ENCODE data around the gene KLHL7. TPM values are rescaled to one million over a fixed set of nuclear protein-coding genes. Genes with fewer than 3 reads are reported as not detected.

Gene KLHL7
- polyA plus RNA-seq = 21.0 TPM

- H3K9me3 Mint-ChIP-seq = peaks cover 0 to 4% (median 0%) of the 10 kb centered on the region in 3 donors
- no peaks in the 10 kb centered on the region for H3K27me3 Mint-ChIP-seq
- peak within 1 kb of the TSS; percentile 97 to 100 (median 99) for H3K4me3 Mint-ChIP-seq
- H3K4me1 Mint-ChIP-seq = peaks cover 18 to 34% (median 32%) of the 10 kb centered on the region in 3 donors
- H3K36me3 Mint-ChIP-seq = peaks cover 2% of the 10 kb centered on the region
- H3K27ac Mint-ChIP-seq = peak within 1 kb of the TSS; percentile 93 to 97 (median 96)
Observed at GRCh38 chr7:23105644-23106056, at the start of gene KLHL7. TSS of gene KLHL7 (plus strand) at chr7:23105785. CDS start at chr7:23106027, 242 bp downstream.

- no peak overlapping the region for H3K27ac Mint-ChIP-seq
- peaks cover 0 to 1% (median 0%) of the 10 kb centered on the region in 3 donors for H3K4me1 Mint-ChIP-seq
- no peaks in the 10 kb centered on the region for H3K36me3 Mint-ChIP-seq
- H3K9me3 Mint-ChIP-seq = no peaks in the 10 kb centered on the region
- H3K4me3 Mint-ChIP-seq = no peak overlapping the region
- H3K27me3 Mint-ChIP-seq = no peaks in the 10 kb centered on the region
Observed at GRCh38 chr7:23058408-23059096, 47.0 kb upstream of the KLHL7 start.

- H3K4me1 Mint-ChIP-seq = no peaks in the 10 kb centered on the region
- no peaks in the 10 kb centered on the region for H3K27me3 Mint-ChIP-seq
- no peak overlapping the region for H3K27ac Mint-ChIP-seq
- no peaks in the 10 kb centered on the region for H3K36me3 Mint-ChIP-seq
- H3K4me3 Mint-ChIP-seq = no peak overlapping the region
- H3K9me3 Mint-ChIP-seq = no peaks in the 10 kb centered on the region
Observed at GRCh38 chr7:23061327-23061726, 44.3 kb upstream of the KLHL7 start.

GRCh38 chr7:23062452-23062851 lies 43.1 kb upstream of the KLHL7 start:
- H3K4me3 Mint-ChIP-seq = no peak overlapping the region
- no peaks in the 10 kb centered on the region for H3K36me3 Mint-ChIP-seq
- H3K27ac Mint-ChIP-seq = no peak overlapping the region
- H3K27me3 Mint-ChIP-seq = peaks cover 5% of the 10 kb centered on the region
- no peaks in the 10 kb centered on the region for H3K9me3 Mint-ChIP-seq
- H3K4me1 Mint-ChIP-seq = no peaks in the 10 kb centered on the region

- no peak overlapping the region for H3K4me3 Mint-ChIP-seq
- H3K27me3 Mint-ChIP-seq = peaks cover 5% of the 10 kb centered on the region
- H3K4me1 Mint-ChIP-seq = no peaks in the 10 kb centered on the region
- no peak overlapping the region for H3K27ac Mint-ChIP-seq
- no peaks in the 10 kb centered on the region for H3K9me3 Mint-ChIP-seq
- H3K36me3 Mint-ChIP-seq = no peaks in the 10 kb centered on the region
Observed at GRCh38 chr7:23065974-23066373, 39.6 kb upstream of the KLHL7 start.

GRCh38 chr7:23067271-23067670 lies 38.3 kb upstream of the KLHL7 start:
- H3K4me1 Mint-ChIP-seq = no peaks in the 10 kb centered on the region
- H3K27me3 Mint-ChIP-seq = peaks cover 5% of the 10 kb centered on the region
- no peaks in the 10 kb centered on the region for H3K9me3 Mint-ChIP-seq
- H3K27ac Mint-ChIP-seq = no peak overlapping the region
- H3K4me3 Mint-ChIP-seq = no peak overlapping the region
- no peaks in the 10 kb centered on the region for H3K36me3 Mint-ChIP-seq

GRCh38 chr7:23072048-23072447 lies 33.5 kb upstream of the KLHL7 start:
- Mint-ChIP-seq H3K9me3 (no peaks in the 10 kb centered on the region), H3K27ac (peak overlapping the region in 1 of 3 donors; percentile 52), H3K4me3 (no peak overlapping the region), H3K27me3 (peaks cover 4% of the 10 kb centered on the region), H3K4me1 (no peaks in the 10 kb centered on the region), H3K36me3 (no peaks in the 10 kb centered on the region)

GRCh38 chr7:23072922-23073321 lies 32.7 kb upstream of the KLHL7 start:
- no peaks in the 10 kb centered on the region for H3K9me3 Mint-ChIP-seq
- H3K27me3 Mint-ChIP-seq = no peaks in the 10 kb centered on the region
- no peaks in the 10 kb centered on the region for H3K36me3 Mint-ChIP-seq
- H3K4me3 Mint-ChIP-seq = no peak overlapping the region
- H3K27ac Mint-ChIP-seq = no peak overlapping the region
- no peaks in the 10 kb centered on the region for H3K4me1 Mint-ChIP-seq

GRCh38 chr7:23074443-23075261 lies 30.9 kb upstream of the KLHL7 start:
- Mint-ChIP-seq H3K27ac (no peak overlapping the region), H3K36me3 (no peaks in the 10 kb centered on the region), H3K9me3 (no peaks in the 10 kb centered on the region), H3K4me3 (no peak overlapping the region), H3K4me1 (no peaks in the 10 kb centered on the region), H3K27me3 (no peaks in the 10 kb centered on the region)

- Mint-ChIP-seq H3K4me3 (peak overlapping the region in 1 of 4 donors; percentile 49), H3K27ac (no peak overlapping the region), H3K4me1 (no peaks in the 10 kb centered on the region), H3K9me3 (no peaks in the 10 kb centered on the region), H3K36me3 (no peaks in the 10 kb centered on the region), H3K27me3 (no peaks in the 10 kb centered on the region)
Observed at GRCh38 chr7:23075571-23075970, 30.0 kb upstream of the KLHL7 start.

- Mint-ChIP-seq H3K27ac (no peak overlapping the region), H3K4me1 (no peaks in the 10 kb centered on the region), H3K36me3 (no peaks in the 10 kb centered on the region), H3K4me3 (no peak overlapping the region), H3K27me3 (no peaks in the 10 kb centered on the region), H3K9me3 (no peaks in the 10 kb centered on the region)
Observed at GRCh38 chr7:23076772-23077171, 28.8 kb upstream of the KLHL7 start.

GRCh38 chr7:23093111-23093510 lies 12.5 kb upstream of the KLHL7 start:
- peaks cover 0 to 3% (median 0%) of the 10 kb centered on the region in 3 donors for H3K9me3 Mint-ChIP-seq
- no peak overlapping the region for H3K4me3 Mint-ChIP-seq

GRCh38 chr7:23093546-23093945 lies 12.0 kb upstream of the KLHL7 start:
- peaks cover 1% of the 10 kb centered on the region for H3K27me3 Mint-ChIP-seq
- H3K9me3 Mint-ChIP-seq = peaks cover 0 to 3% (median 0%) of the 10 kb centered on the region in 3 donors
- no peak overlapping the region for H3K4me3 Mint-ChIP-seq
- no peak overlapping the region for H3K27ac Mint-ChIP-seq
- H3K4me1 Mint-ChIP-seq = no peaks in the 10 kb centered on the region
- peaks cover 3% of the 10 kb centered on the region for H3K36me3 Mint-ChIP-seq

More at GRCh38 chr7:23093111-23093510, 12.5 kb upstream of the KLHL7 start:
- Mint-ChIP-seq H3K27ac (no peak overlapping the region), H3K4me1 (no peaks in the 10 kb centered on the region), H3K36me3 (peaks cover 2% of the 10 kb centered on the region), H3K27me3 (peaks cover 1% of the 10 kb centered on the region)

- Mint-ChIP-seq H3K27ac (no peak overlapping the region), H3K36me3 (peaks cover 6% of the 10 kb centered on the region), H3K4me3 (no peak overlapping the region), H3K4me1 (no peaks in the 10 kb centered on the region), H3K27me3 (peaks cover 1% of the 10 kb centered on the region), H3K9me3 (peaks cover 0 to 3% (median 0%) of the 10 kb centered on the region in 3 donors)
Observed at GRCh38 chr7:23096518-23097290, 8.9 kb upstream of the KLHL7 start.

- Mint-ChIP-seq H3K9me3 (peaks cover 0 to 8% (median 0%) of the 10 kb centered on the region in 3 donors), H3K36me3 (peaks cover 6% of the 10 kb centered on the region), H3K4me1 (no peaks in the 10 kb centered on the region), H3K4me3 (no peak overlapping the region), H3K27me3 (peaks cover 1% of the 10 kb centered on the region), H3K27ac (no peak overlapping the region)
Observed at GRCh38 chr7:23098029-23098428, 7.6 kb upstream of the KLHL7 start.
